ENCODE results near the gene PCCA.
"Not testable (repeated sequence)": the region's sequence is repeated elsewhere in the genome, so short reads cannot be mapped to it uniquely, and the experiment has no call there.

Gene PCCA

GRCh38 chr13:100088644-100089464, at the start of gene PCCA:
Gene PCCA (plus strand): TSS chr13:100089093. CDS start chr13:100089121, 28 bp downstream.
- peak; percentile 99 for DNase-seq

- no peak for DNase-seq
These were observed 49.2 kb upstream of the PCCA start for GRCh38 chr13:100039740-100040139.

- DNase-seq = no peak
These were observed 48.7 kb upstream of the PCCA start for GRCh38 chr13:100040196-100040595.

- no peak for DNase-seq
These were observed 44.0 kb upstream of the PCCA start for GRCh38 chr13:100044936-100045335.

GRCh38 chr13:100045355-100045754, 43.5 kb upstream of the PCCA start:
- no peak for DNase-seq

GRCh38 chr13:100051070-100051469, 37.8 kb upstream of the PCCA start:
- DNase-seq = no peak

- no peak for DNase-seq
These were observed 29.1 kb upstream of the PCCA start for GRCh38 chr13:100059827-100060226.

GRCh38 chr13:100063333-100063732, 25.6 kb upstream of the PCCA start:
- no peak for DNase-seq

- DNase-seq = no peak
These were observed 25.0 kb upstream of the PCCA start for GRCh38 chr13:100063906-100064305.

- no peak for DNase-seq
These were observed 20.6 kb upstream of the PCCA start for GRCh38 chr13:100068133-100068931.

- DNase-seq = no peak
These were observed 19.6 kb upstream of the PCCA start for GRCh38 chr13:100069278-100069677.

- DNase-seq = no peak
These were observed 12.9 kb upstream of the PCCA start for GRCh38 chr13:100075700-100076587.

GRCh38 chr13:100079003-100079402, 9.9 kb upstream of the PCCA start:
- peak; percentile 67 for DNase-seq

GRCh38 chr13:100083401-100083800, 5.5 kb upstream of the PCCA start:
- DNase-seq = not testable (repeated sequence)

- no peak for DNase-seq
These were observed 635 bp upstream of the PCCA start for GRCh38 chr13:100088273-100088643.

- no peak for DNase-seq
These were observed 656 bp downstream of the PCCA start for GRCh38 chr13:100089465-100090032.

- no peak for DNase-seq
These were observed 2.0 kb downstream of the PCCA start for GRCh38 chr13:100090861-100091260.

GRCh38 chr13:100091391-100091790, 2.5 kb downstream of the PCCA start:
- no peak for DNase-seq

- DNase-seq = not testable (repeated sequence)
These were observed 3.4 kb downstream of the PCCA start for GRCh38 chr13:100092273-100092672.

- no peak for DNase-seq
These were observed 6.6 kb downstream of the PCCA start for GRCh38 chr13:100095498-100095897.

GRCh38 chr13:100096526-100096925, 7.6 kb downstream of the PCCA start:
- no peak for DNase-seq

- DNase-seq = no peak
These were observed 8.9 kb downstream of the PCCA start for GRCh38 chr13:100097821-100098220.

Measured in islet precursor cell (in vitro differentiated cells).